Measurements from ENCODE around the gene LOXL1.
"Not testable (repeated sequence)": the region's sequence is repeated elsewhere in the genome, so short reads cannot be mapped to it uniquely, and the experiment has no call there.

Gene LOXL1

DNA sequence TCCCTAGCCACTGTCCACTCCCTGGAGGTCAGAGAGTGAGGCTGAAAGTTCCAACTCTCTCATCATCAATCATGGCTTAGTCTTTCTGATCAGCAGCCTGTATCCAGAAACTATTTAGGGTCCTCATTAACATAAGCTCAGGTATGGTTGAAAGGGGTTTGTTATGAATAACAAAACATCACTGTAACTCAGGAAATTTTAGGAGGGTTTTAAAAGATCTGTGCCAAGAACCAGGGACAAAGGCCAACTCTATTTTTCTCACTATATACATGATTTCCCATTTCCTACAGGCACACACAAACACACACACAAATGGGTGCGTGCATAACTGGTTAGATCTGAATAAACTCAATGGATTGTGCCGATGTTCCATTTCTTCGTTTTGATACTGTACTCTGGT, 42.2 kb downstream of the LOXL1 start:
- Mint-ChIP-seq H3K27me3 (ENCODE audit: low read depth) (peaks cover 3% of the 10 kb centered on the region), H3K9me3 (no peaks in the 10 kb centered on the region), H3K27ac (no peak overlapping the region), H3K4me3 (no peak overlapping the region), H3K4me1 (peaks cover 27% of the 10 kb centered on the region), H3K36me3 (ENCODE audit: low read depth) (no peaks in the 10 kb centered on the region)
- TF ChIP-seq CTCF (IDR thresholded peaks at IDR 0.05; ENCODE audit: unreplicated experiment in 3 of 3) = no peak

DNA sequence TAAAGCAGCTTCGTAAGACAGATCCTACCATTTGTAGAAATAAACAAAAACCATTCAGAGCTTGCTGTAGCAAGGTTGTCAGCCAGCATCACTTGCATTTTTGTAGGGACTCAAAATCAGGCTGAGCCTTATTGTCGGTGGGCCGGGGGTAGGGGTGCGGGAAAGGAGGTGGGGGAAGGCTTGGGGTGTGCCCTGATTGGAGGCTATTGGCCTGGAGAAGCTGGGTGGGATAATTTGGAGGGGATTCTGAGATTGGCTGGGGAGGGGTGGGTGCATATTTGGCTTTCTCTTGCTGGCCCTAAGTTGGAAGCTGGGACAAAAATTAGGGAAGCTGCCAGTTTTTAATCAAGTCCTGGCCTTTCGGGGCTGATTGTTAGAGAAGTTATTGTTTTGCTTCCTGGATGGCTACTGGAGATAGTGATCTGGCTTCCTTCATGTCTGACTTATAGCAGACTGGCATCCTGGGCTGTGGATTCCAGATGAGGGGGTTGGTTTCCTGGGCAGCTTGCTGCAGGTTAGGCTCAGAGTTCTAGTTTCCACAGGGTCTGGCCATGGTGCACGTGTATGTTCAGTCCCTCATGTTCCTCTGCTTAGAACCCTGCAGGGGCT, 43.0 kb downstream of the LOXL1 start:
- Mint-ChIP-seq H3K4me1 (peaks cover 27% of the 10 kb centered on the region), H3K4me3 (no peak overlapping the region), H3K36me3 (ENCODE audit: low read depth) (no peaks in the 10 kb centered on the region), H3K27me3 (ENCODE audit: low read depth) (peaks cover 3% of the 10 kb centered on the region), H3K27ac (no peak overlapping the region), H3K9me3 (no peaks in the 10 kb centered on the region)
- no peak for TF ChIP-seq CTCF (IDR thresholded peaks at IDR 0.05; ENCODE audit: unreplicated experiment in 3 of 3)

DNA sequence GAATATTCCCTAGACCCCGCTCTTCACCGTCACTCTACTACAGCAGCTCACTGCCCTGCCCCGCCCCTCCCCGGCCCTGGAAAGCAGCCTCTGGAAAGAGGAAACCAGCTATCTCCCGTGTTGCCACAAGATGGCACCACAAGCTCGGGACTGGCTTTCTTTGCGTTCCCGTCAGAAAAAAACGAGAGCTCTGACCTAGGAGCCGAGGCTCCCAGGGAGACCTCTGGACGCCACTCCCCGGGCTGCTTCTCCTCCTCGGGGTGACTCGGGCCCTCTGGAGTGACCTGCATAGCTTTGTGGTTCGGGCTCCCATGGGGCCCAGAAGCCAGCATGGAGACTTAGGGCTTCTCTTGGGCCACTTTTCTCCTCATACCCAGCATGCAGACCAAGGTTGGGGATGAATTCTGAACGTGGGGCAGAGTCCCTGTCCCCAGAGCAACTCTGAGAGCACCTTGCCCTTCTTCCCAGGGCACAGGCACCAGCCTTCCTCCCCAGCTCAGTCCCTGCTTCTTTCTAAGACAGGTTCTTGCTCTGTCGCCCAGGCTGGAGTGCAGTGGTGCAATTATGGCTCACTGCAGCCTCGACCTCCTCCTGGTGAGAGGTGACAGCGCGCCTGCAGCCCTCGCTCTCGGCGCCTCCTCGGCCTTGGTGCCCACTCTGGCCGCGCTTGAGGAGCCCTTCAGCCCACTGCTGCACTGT, 46.9 kb downstream of the LOXL1 start:
- no peaks in the 10 kb centered on the region for H3K36me3 Mint-ChIP-seq (ENCODE audit: low read depth)
- peaks cover 11% of the 10 kb centered on the region for H3K4me1 Mint-ChIP-seq
- TF ChIP-seq CTCF (IDR thresholded peaks at IDR 0.05; ENCODE audit: unreplicated experiment in 3 of 3) = peak; percentile 77 to 81 (median 81)
- H3K27ac Mint-ChIP-seq = no peak overlapping the region
- peaks cover 3% of the 10 kb centered on the region for H3K27me3 Mint-ChIP-seq (ENCODE audit: low read depth)
- H3K9me3 Mint-ChIP-seq = no peaks in the 10 kb centered on the region
- peak overlapping the region in 1 of 3 experiments; percentile 22 for H3K4me3 Mint-ChIP-seq

GRCh38 chr15:73973683-73974200, 47.5 kb downstream of the LOXL1 start:
- H3K27ac Mint-ChIP-seq; H3K9me3 Mint-ChIP-seq; H3K27me3 Mint-ChIP-seq (ENCODE audit: low read depth); H3K36me3 Mint-ChIP-seq (ENCODE audit: low read depth); H3K4me3 Mint-ChIP-seq: not testable (repeated sequence)
- peaks cover 14% of the 10 kb centered on the region for H3K4me1 Mint-ChIP-seq

DNA sequence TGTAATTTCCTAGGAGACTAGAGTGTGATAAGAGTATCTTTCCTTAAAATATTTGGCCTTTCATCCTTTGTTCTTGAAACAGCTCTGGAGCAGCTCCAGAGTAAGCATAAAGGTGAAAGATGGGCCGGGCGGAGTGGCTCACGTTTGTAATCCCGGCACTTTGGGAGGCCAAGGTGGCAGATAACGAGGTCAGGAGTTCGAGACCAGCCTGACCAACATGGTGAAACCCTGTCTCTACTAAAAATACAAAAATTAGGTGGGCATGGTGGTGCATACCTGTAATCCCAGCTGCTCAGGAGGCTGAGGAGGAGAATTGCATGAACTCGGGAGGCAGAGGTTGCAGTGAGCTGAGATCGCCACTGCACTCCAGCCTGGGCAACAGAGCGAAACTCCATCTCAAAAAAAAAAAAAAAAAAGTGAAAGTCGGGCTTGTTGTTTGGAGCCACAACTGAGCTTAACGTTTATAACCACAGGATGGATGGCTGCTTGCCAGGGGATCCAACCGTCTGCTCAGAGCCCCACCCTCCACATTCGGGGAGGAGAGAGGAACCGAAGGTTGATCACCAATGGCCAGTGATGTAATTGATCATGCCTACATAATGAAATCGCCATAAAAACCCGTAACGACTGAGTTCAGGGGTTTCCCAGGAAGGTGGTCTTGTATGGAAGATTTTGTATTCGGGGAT, 49.3 kb downstream of the LOXL1 start:
- Mint-ChIP-seq H3K4me1 (peaks cover 24% of the 10 kb centered on the region), H3K27ac (peak overlapping the region in 1 of 3 experiments; percentile 71)
- H3K9me3 Mint-ChIP-seq; H3K36me3 Mint-ChIP-seq (ENCODE audit: low read depth); H3K4me3 Mint-ChIP-seq; H3K27me3 Mint-ChIP-seq (ENCODE audit: low read depth): not testable (repeated sequence)

DNA sequence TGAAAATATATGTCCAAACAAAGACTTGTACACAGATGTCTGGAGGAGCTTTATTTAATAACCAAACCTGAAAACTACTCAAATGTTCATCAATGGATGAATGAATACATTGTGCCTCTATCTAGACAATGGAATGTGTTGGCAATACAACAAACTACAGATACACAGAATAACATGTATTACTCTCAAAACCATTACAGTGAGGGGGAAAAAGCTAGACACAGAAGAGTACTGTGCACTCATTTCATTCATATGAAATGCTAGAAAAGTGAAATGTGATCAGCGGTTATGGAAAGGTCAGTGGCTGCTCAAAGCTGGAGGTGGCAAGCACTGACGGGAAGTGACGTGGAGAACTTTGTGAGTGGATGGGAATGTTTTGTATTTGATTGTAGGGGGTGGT, 52.6 kb downstream of the LOXL1 start:
- H3K4me3 Mint-ChIP-seq = no peak overlapping the region
- TF ChIP-seq CTCF (IDR thresholded peaks at IDR 0.05; ENCODE audit: unreplicated experiment in 3 of 3) = no peak
- H3K9me3 Mint-ChIP-seq = no peaks in the 10 kb centered on the region
- no peaks in the 10 kb centered on the region for H3K36me3 Mint-ChIP-seq (ENCODE audit: low read depth)
- H3K27me3 Mint-ChIP-seq (ENCODE audit: low read depth) = no peaks in the 10 kb centered on the region
- peaks cover 41% of the 10 kb centered on the region for H3K4me1 Mint-ChIP-seq
- peak overlapping the region; percentile 16 to 88 (median 82) for H3K27ac Mint-ChIP-seq
